Loucy (cell line): ENCODE measurements around the gene BTN2A1.

Experiments used
- CTCF ChIP-seq: fragments of 200-600 bp; sonication (generic); conservative IDR thresholded peaks from 2 replicates; pipeline ENCODE4 v1.5.1; 2014; ENCODE audit warnings: mild to moderate bottlenecking, antibody characterized with exemption, low read length
- EZH2phosphoT487 ChIP-seq: fragments of 200-600 bp; IDR thresholded peaks from 2 replicates; pipeline ENCODE4 v1.6.1; 2018; ENCODE audit warnings: antibody characterized with exemption, mild to moderate bottlenecking, moderate library complexity, borderline replicate concordance

- TF ChIP-seq CTCF (no peak), EZH2phosphoT487 (no peak)
Measured at GRCh38 chr6:26428206-26428605, 29.5 kb upstream of the BTN2A1 start.
